Embryonic facial prominence (tissue), 1 donor: Measurements from ENCODE around the gene GPR179.
"Not testable (repeated sequence)": the region's sequence is repeated elsewhere in the genome, so short reads cannot be mapped to it uniquely, and the experiment has no call there.

Source experiments
- DNase-seq: peaks from one replicate; pipeline ENCODE4 v3.0.0-alpha.2; 2016; ENCODE audit errors: extremely low spot score

Gene GPR179

DNA sequence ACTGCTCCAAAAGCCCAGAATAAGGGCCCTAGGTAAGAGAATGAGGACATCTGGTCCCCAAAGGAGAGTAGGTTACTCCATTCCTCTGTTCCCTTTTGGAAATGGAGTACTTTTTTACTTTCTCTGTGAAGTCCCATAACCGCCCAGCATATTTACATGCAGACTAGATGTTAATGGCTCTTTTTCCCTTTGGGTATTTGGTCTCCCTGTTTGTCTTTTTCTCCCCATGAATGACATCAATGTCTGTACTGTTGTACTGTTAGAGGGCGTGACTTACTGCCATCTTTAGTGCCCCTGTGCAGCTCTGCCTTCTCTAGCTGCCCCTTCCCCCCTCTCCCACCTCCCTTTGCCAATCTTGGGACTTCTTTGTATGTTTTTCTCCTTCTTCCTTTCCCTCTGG lies 19.0 kb downstream of the GPR179 start:
- DNase-seq = no peak

DNA sequence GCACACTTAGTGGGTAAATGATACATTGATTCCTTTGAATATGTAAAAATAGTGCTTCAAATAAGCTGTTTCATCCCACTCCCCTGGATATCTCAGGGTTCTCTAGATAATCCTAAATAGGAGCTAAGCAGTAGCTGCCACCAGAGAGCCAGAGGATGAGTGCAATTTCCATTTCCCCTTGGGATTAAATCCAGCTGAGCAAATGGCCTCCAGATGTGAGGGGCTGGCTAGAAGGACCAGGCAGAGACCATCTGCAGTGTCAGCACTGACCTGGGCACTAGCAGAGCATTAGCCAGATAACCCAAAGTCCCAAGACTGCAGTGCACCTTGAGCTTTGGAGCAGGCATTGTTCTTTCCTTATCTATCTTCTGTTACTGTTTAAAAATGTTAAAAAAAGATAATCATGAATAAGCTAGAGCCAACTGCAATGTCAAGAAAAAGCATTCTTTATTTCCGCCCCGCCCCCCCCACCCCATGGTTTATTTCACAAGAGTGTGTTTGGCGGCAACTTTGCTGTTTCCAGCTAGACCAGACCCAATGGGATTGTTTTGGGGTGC lies 19.5 kb downstream of the GPR179 start:
- no peak for DNase-seq

DNA sequence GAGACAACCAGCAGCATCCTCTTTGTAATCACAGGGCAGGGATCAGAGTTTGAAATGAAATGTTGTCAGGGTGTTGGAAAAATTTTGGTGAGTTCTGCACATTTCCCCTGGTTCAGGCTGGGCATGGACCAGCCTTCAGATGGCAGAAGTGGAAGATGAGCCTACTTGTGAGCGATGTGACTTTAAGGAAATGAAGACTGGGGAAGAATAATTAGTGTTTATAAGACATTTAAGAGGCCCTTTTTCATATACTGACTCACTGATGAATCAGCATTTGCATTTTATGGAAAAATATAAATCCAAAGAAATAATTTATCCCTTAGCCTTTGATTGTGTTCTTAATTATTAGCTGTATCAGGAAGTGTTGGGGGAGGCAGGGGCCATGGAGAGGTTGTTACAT lies 20.9 kb downstream of the GPR179 start:
- no peak for DNase-seq

DNA sequence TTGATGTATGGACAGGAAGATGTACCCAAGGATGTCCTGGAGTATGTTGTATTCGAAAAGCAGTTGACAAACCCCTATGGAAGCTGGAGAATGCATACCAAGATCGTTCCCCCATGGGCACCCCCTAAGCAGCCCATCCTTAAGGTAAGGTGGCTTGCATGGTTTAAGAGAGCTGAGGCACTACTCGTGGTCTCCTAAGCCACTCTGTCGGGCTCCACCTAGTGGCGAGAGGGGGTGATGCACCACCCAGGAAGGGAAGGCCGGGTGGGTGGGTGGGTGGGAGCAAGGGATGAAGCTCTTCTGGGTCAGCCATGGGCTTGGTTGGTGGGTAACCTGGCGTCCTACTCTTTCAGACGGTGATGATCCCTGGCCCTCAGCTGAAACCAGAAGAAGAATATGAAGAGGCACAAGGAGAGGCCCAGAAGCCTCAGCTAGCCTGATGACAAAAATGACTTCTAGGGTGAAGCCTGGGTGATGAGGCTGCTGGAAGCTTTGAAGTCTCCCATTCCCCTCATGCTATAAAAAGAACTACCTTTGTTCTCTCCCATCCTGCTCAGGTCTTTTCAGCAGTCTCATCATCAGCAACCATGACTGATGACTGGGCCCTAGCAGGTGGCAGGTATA lies 21.5 kb downstream of the GPR179 start:
- DNase-seq = no peak

DNA sequence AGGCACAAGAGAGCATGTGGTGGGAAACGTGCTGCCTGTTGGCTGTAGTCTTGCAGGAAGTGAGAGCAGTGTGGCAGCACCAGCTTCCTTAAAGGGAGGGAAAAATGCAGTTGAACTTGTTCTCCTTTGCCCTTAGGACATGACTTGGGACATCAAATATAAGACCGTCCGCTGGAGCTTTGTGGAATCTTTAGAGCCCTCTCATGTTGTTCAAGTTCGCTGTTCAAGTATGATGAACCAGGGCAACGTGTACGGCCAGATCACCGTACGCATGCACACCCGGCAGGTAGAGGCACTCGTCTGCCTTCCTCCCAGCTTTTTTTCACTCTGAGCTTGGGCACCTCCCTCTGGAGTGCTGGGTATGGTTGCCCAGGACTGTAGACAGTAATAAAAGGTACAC lies 23.3 kb downstream of the GPR179 start:
- no peak for DNase-seq

DNA sequence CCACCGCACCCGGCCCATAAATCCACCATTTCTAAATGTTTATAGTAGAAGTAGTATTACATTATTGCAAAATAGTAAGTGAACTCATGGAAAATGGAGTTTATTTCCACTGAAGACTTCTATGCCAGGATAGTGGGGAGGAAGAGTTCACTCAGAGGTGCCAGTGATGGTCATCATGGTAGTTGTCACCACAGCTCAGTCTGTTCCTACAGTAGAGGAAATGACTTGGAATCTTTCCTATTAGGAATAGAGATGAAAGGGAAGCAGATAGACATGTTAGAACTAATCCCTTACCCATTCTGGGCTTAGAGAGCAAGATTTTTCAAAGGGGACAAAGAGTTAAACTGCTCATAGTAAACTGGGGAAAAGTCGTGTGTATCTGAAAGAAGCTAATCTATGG lies 26.7 kb downstream of the GPR179 start:
- DNase-seq = no peak

DNA sequence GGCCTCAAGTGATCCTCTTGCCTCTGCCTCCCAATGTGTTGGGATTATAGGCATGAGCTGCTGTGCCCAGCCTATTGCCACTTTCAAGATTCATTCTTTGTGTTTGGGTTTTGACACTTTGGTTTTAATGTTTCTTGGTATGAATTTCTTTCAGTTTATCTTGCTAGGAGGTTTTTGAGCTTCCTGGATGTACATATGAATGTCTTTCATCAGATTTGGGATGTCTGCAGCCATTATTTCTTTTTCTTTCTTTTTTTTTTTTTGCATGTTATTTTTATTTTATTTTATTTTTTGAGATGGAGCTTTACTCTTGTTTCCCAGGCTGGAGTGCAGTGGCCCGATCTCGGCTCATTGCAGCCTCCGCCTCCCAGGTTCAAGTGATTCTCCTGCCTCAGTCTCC lies 28.3 kb downstream of the GPR179 start:
- DNase-seq = no peak

DNA sequence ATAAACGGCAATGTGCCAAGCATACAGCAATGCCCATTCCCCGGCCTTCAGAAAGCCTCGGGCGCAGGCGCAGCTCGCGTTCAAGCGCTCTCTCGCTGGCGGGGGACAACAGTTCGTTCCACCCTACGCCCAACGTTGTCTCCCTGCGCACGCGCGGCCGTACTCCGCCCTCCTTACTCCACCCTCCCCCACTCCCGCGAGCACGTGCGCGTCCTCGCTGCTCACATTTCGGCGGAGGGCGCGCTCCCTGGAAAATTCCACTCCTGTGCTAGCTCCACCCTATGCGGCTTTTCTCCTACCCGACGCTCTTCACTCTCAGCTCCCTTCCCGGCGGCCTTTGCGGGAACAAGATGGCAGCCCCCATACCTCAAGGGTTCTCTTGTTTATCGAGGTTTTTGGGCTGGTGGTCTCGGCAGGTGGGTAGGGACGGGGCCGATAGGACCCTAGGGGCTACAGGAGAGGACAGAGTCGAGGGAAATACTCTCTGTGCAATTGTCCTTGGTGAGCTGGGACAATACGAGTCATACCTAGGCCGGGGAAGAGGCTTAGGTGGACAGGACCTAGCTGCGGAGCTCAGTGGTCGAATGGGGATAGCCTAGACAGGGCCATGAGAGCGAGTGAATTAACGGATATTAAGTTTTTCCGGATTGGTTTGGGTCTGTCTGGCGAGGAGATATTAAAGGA lies 46.8 kb downstream of the GPR179 start, which contains the start of gene MRPL45:
Gene MRPL45, plus strand, starts transcription at position 335 of the 684 bp plus-strand sequence. Its CDS starts 16 bp downstream, at position 351.
- DNase-seq = peak; percentile 90

DNA sequence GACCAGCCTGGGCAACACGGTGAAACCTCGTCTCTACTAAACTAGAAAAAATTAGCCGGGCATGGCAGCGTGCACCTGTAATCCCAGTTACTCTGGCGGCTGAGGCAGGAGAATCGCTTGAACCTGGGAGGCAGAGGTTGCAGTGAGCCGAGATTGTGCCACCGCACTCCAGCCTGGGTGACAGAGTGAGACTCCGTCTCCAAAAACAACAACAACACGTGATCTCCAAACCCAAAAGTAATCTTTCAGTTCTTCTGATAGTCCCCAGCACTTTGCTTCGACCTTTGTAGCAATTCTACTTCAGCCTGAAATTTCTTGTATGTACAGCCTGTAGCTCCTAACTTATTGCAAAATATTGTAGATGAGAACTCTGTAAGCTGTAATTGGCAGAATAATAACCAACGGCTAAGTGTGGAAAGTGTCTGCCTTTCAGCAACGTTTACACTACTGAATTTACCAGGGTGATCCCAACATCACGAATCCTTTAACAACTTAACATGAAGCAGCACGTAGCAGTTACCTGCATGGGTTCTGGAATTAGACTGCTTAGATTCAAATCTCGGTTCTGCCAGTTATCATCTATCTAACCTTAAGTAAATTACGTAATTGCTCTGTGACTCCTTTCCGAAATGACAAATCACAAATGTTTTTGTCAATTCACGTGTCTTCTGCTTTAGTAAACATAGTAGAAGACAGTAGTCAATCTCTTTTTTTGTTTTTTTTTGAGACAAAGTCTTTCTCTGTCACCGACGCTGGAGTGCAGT lies 48.0 kb downstream of the GPR179 start:
- DNase-seq = not testable (repeated sequence)

DNA sequence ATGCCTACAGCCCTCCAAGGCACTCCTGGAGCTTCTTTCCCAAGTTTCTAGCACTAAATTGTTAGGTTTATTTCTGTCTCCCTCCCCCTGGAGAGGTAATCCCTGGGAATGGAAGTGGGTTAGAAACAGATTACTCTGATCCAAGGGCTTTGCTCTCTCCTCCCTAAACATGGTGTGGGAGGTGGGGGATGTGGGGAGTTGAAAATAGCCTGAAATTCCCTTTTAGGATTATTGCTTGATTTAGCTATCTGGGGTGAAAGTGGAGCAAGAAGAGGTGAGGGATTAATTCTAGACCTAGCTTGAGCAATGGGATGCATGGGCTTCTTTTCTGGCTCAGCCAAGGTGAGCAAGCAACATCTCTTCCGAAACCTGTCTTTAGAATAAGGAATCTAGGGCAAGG lies 54.0 kb downstream of the GPR179 start:
- not testable (repeated sequence) for DNase-seq

DNA sequence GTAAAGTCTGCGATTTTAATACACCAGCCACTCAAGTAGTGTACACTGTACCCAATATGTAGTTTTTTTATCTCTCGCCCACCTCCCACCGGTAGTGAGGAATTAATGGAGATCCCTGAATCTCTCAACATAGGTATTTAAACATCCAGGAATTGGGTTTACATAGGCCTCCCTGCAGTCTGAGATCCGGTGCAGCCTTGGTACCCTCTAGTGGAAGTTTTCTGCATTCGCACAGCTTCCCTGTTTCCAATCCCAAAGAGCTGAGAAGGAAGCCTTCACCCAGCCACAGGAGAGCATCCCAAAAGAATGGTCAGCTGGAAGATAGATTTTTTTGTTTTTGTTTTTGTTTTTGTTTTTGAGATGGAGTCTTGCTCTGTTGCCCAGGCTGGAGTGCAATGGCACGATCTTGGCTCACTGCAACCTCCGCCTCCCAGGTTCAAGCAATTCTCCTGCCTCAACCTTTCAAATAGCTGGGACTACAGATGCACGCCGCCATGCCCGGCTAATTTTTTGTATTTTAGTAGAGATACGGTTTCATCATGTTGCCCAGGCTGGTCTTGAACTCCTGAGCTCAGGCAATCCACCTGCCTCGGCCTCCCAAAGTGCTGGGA lies 55.4 kb downstream of the GPR179 start:
- not testable (repeated sequence) for DNase-seq

DNA sequence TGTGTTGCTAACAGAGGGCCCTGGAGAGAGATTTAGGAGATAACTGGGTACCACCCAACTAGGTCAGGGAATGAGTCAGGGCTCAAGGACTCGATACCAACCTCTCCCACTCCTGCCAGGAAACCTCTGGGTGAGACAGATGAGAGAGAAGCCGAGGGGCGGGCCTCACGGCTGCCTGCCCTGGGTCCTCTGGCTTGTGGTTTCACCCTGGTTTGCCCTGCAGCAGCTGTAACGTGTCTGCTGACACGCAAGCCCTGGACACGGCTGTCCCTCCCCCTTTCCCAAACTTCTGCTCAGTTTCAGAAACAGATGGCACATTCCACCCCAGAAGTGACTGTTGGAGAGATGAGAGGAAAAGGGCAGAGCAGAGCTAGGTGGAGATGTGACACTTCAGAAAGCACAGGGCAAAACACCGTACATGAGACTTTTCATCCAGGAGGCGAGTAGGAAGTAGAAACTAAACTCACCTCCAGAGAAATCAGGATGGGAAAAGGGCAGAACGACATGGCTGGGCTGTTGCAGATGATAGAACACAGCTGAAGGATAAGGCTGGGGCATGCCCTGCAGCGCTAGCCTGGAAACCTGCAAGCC lies 57.2 kb downstream of the GPR179 start:
- not testable (repeated sequence) for DNase-seq

DNA sequence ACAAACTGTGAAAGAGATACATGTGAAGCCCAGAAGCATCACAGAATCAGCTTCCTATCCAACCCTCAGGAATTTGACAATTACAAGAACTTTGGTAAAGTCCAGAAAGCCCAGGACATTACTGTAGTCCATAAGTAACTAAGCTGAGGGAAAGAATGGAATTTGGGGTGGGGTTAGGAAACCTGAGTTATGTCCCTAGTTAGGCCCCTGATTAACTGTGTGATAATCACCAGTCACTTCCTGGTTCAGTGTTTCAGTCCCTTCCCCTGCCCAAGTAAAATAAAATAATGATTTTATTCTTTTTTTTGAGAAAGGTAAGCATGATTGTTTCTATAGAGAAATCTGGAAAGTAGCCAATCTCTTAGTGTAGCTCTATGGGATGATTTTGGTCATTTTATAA lies 57.8 kb downstream of the GPR179 start:
- DNase-seq = not testable (repeated sequence)
